BLaER1 (cell line): ENCODE data around the gene EMP1.

Experiments
- H3K27ac ChIP-seq: shearing (Covaris generic); formaldehyde crosslinking; 2 replicates; pipeline ENCODE4 v1.8.1; 2022
- H3K27me3 ChIP-seq: shearing (Covaris generic); formaldehyde crosslinking; 2 replicates; pipeline ENCODE4 v1.8.1; 2022
- H3K36me3 ChIP-seq: shearing (Covaris generic); formaldehyde crosslinking; 2 replicates; pipeline ENCODE4 v1.8.1; 2022
- H3K4me1 ChIP-seq: shearing (Covaris generic); formaldehyde crosslinking; 2 replicates; pipeline ENCODE4 v1.8.1; 2022
- H3K4me2 ChIP-seq: shearing (Covaris generic); formaldehyde crosslinking; 2 replicates; pipeline ENCODE4 v1.8.1; 2022
- H3K4me3 ChIP-seq: shearing (Covaris generic); formaldehyde crosslinking; 2 replicates; pipeline ENCODE4 v1.8.1; 2022
- H3K9ac ChIP-seq: shearing (Covaris generic); formaldehyde crosslinking; 2 replicates; pipeline ENCODE4 v1.8.1; 2022
- H3K9me3 ChIP-seq: shearing (Covaris generic); formaldehyde crosslinking; 2 replicates; pipeline ENCODE4 v1.8.1; 2022
- H4K20me1 ChIP-seq: shearing (Covaris generic); formaldehyde crosslinking; 2 replicates; pipeline ENCODE4 v1.8.1; 2022
- Cebpa-rat ChIP-seq: shearing (Covaris generic); IDR thresholded peaks from 2 replicates; pipeline ENCODE4 v1.8.1; 2022

Gene EMP1

GRCh38 chr12:13156277-13156676 is 40.2 kb upstream of the EMP1 start:
- Histone ChIP-seq H3K27me3 (no peaks in the 10 kb centered on the region), H3K36me3 (no peaks in the 10 kb centered on the region), H3K9me3 (no peaks in the 10 kb centered on the region), H3K4me3 (no peak overlapping the region), H4K20me1 (no peaks in the 10 kb centered on the region), H3K4me2 (no peak overlapping the region), H3K4me1 (0 out of 2 replicates have a peak, but pooled peaks cover 5% of the 10 kb centered on the region), H3K27ac (no peak overlapping the region), H3K9ac (no peak overlapping the region)
- no peak for TF ChIP-seq Cebpa-rat

GRCh38 chr12:13161172-13161571 is 35.4 kb upstream of the EMP1 start:
- Histone ChIP-seq H3K4me1 (peaks cover 15% of the 10 kb centered on the region), H3K9ac (no peak overlapping the region)

GRCh38 chr12:13162904-13163303 is 33.6 kb upstream of the EMP1 start:
- no peak for TF ChIP-seq Cebpa-rat
- no peak overlapping the region for H3K9ac ChIP-seq
- no peak overlapping the region for H3K4me2 ChIP-seq
- peaks cover 11% of the 10 kb centered on the region for H3K9me3 ChIP-seq
- peaks cover 16% of the 10 kb centered on the region for H3K4me1 ChIP-seq
- no peak overlapping the region for H3K4me3 ChIP-seq
- H4K20me1 ChIP-seq = no peaks in the 10 kb centered on the region
- no peak overlapping the region for H3K27ac ChIP-seq
- no peaks in the 10 kb centered on the region for H3K27me3 ChIP-seq
- no peaks in the 10 kb centered on the region for H3K36me3 ChIP-seq

More at GRCh38 chr12:13161172-13161571, 35.4 kb upstream of the EMP1 start:
- no peaks in the 10 kb centered on the region for H3K36me3 ChIP-seq
- H3K4me2 ChIP-seq = no peak overlapping the region
- no peak overlapping the region for H3K4me3 ChIP-seq
- no peaks in the 10 kb centered on the region for H4K20me1 ChIP-seq
- no peaks in the 10 kb centered on the region for H3K9me3 ChIP-seq
- no peak overlapping the region for H3K27ac ChIP-seq
- no peaks in the 10 kb centered on the region for H3K27me3 ChIP-seq
- TF ChIP-seq Cebpa-rat = no peak

- peaks cover 16% of the 10 kb centered on the region for H3K4me1 ChIP-seq
- no peaks in the 10 kb centered on the region for H4K20me1 ChIP-seq
- H3K9me3 ChIP-seq = peaks cover 16% of the 10 kb centered on the region
- TF ChIP-seq Cebpa-rat = no peak
- H3K27me3 ChIP-seq = no peaks in the 10 kb centered on the region
- no peak overlapping the region for H3K27ac ChIP-seq
- no peak overlapping the region for H3K9ac ChIP-seq
- no peak overlapping the region for H3K4me3 ChIP-seq
- no peaks in the 10 kb centered on the region for H3K36me3 ChIP-seq
- H3K4me2 ChIP-seq = no peak overlapping the region
Observed at GRCh38 chr12:13163868-13164635, 32.5 kb upstream of the EMP1 start.

GRCh38 chr12:13164921-13165616 is 31.5 kb upstream of the EMP1 start:
- Histone ChIP-seq H3K4me1 (peaks cover 16% of the 10 kb centered on the region), H4K20me1 (no peaks in the 10 kb centered on the region), H3K9ac (no peak overlapping the region), H3K4me3 (no peak overlapping the region), H3K27ac (no peak overlapping the region), H3K9me3 (peaks cover 16% of the 10 kb centered on the region), H3K27me3 (no peaks in the 10 kb centered on the region), H3K36me3 (no peaks in the 10 kb centered on the region), H3K4me2 (peak overlapping the region; percentile 34)
- no peak for TF ChIP-seq Cebpa-rat

- no peaks in the 10 kb centered on the region for H3K36me3 ChIP-seq
- H3K9me3 ChIP-seq = peaks cover 16% of the 10 kb centered on the region
- no peak overlapping the region for H3K4me3 ChIP-seq
- H3K4me1 ChIP-seq = peaks cover 16% of the 10 kb centered on the region
- H3K9ac ChIP-seq = no peak overlapping the region
- TF ChIP-seq Cebpa-rat = no peak
- peak overlapping the region; percentile 34 for H3K4me2 ChIP-seq
- H3K27me3 ChIP-seq = no peaks in the 10 kb centered on the region
- no peaks in the 10 kb centered on the region for H4K20me1 ChIP-seq
- H3K27ac ChIP-seq = no peak overlapping the region
Observed at GRCh38 chr12:13165617-13166041, 30.9 kb upstream of the EMP1 start.

GRCh38 chr12:13167226-13167625 is 29.3 kb upstream of the EMP1 start:
- Histone ChIP-seq H3K27ac (no peak overlapping the region), H3K27me3 (no peaks in the 10 kb centered on the region), H3K9ac (no peak overlapping the region), H3K9me3 (peaks cover 16% of the 10 kb centered on the region), H3K4me2 (no peak overlapping the region), H4K20me1 (no peaks in the 10 kb centered on the region), H3K4me3 (no peak overlapping the region), H3K36me3 (no peaks in the 10 kb centered on the region), H3K4me1 (peaks cover 19% of the 10 kb centered on the region)
- TF ChIP-seq Cebpa-rat = no peak

- no peak overlapping the region for H3K9ac ChIP-seq
- no peak overlapping the region for H3K4me2 ChIP-seq
- H3K4me3 ChIP-seq = no peak overlapping the region
- TF ChIP-seq Cebpa-rat = no peak
- H3K36me3 ChIP-seq = no peaks in the 10 kb centered on the region
- peaks cover 16% of the 10 kb centered on the region for H3K9me3 ChIP-seq
- no peaks in the 10 kb centered on the region for H3K27me3 ChIP-seq
- H3K4me1 ChIP-seq = peaks cover 25% of the 10 kb centered on the region
- H3K27ac ChIP-seq = no peak overlapping the region
- no peaks in the 10 kb centered on the region for H4K20me1 ChIP-seq
Observed at GRCh38 chr12:13167906-13168305, 28.6 kb upstream of the EMP1 start.

GRCh38 chr12:13169272-13169671 is 27.3 kb upstream of the EMP1 start:
- TF ChIP-seq Cebpa-rat = no peak
- Histone ChIP-seq H4K20me1 (no peaks in the 10 kb centered on the region), H3K9ac (no peak overlapping the region), H3K4me2 (no peak overlapping the region), H3K9me3 (peaks cover 16% of the 10 kb centered on the region), H3K4me1 (peaks cover 39% of the 10 kb centered on the region), H3K27me3 (no peaks in the 10 kb centered on the region), H3K4me3 (no peak overlapping the region), H3K36me3 (no peaks in the 10 kb centered on the region), H3K27ac (no peak overlapping the region)

GRCh38 chr12:13170892-13171490 is 25.5 kb upstream of the EMP1 start:
- H3K4me1 ChIP-seq = peaks cover 29% of the 10 kb centered on the region
- no peak overlapping the region for H3K4me2 ChIP-seq
- no peaks in the 10 kb centered on the region for H4K20me1 ChIP-seq
- no peak overlapping the region for H3K4me3 ChIP-seq
- H3K27ac ChIP-seq = no peak overlapping the region
- no peaks in the 10 kb centered on the region for H3K27me3 ChIP-seq
- H3K9me3 ChIP-seq = peaks cover 16% of the 10 kb centered on the region
- TF ChIP-seq Cebpa-rat = no peak
- H3K36me3 ChIP-seq = no peaks in the 10 kb centered on the region
- no peak overlapping the region for H3K9ac ChIP-seq
